Stomach smooth muscle (tissue), 2 donors: ENCODE results near the gene PRG3.
"Not testable (repeated sequence)": the region's sequence is repeated elsewhere in the genome, so short reads cannot be mapped to it uniquely, and the experiment has no call there.

ENCODE experiments used
- H3K27ac ChIP-seq: one replicate; pipeline ENCODE4 v1.7.0; 2013; ENCODE audit warnings: mild to moderate bottlenecking, low read length, inconsistent platforms
- H3K27me3 ChIP-seq, 2 donors: one replicate each; pipeline ENCODE4 v1.7.0; 2013; ENCODE audit warnings: low read length in 2 of 2; ENCODE audit not compliant: insufficient read depth in 2 of 2, control insufficient read depth in 1 of 2
- H3K36me3 ChIP-seq, 2 donors: one replicate each; pipeline ENCODE4 v1.7.0; 2013; ENCODE audit warnings: low read length in 2 of 2; ENCODE audit not compliant: control insufficient read depth in 2 of 2, insufficient read depth in 2 of 2
- H3K4me1 ChIP-seq: one replicate; pipeline ENCODE4 v1.7.0; 2013; ENCODE audit warnings: low read length; ENCODE audit not compliant: control insufficient read depth, insufficient read depth
- H3K4me3 ChIP-seq, 2 donors: one replicate each; pipeline ENCODE4 v1.7.0; 2013; ENCODE audit warnings: low read length in 2 of 2
- H3K9ac ChIP-seq, 2 donors: one replicate each; pipeline ENCODE4 v1.7.0; 2013; ENCODE audit warnings: low read length in 2 of 2, mild to moderate bottlenecking in 1 of 2
- H3K9me3 ChIP-seq, 2 donors: one replicate each; pipeline ENCODE4 v1.7.0; 2013; ENCODE audit warnings: low read length in 2 of 2; ENCODE audit not compliant: control insufficient read depth in 2 of 2
- donor health status: healthy.
- donor health status: Pancreatic carcinoma.

Gene PRG3

DNA sequence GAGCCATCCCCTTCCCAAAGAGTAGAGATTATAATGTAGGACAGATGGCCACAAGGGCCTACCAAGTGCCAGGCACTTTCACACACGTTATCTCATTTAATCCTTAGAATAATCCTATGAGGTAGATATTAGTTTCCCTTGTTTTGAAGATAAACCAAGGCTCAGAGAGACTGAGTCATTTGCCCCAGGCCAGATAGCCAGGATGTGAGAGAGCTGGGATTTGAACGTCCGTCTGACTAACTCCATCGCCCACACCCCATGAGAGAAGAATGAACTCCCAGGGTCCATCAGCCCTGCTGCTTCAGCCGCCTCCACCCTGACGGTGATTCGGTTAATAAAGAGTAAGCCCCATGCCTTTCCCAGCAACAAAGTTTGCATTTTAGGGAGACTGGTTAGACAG is 10.7 kb downstream of the PRG3 start:
- Histone ChIP-seq H3K4me1 (no peaks in the 10 kb centered on the region), H3K27me3 (peaks cover 0 to 2% of the 10 kb centered on the region in 2 donors), H3K27ac (no peak overlapping the region), H3K9ac (no peak overlapping the region), H3K36me3 (no peaks in the 10 kb centered on the region), H3K4me3 (no peak overlapping the region), H3K9me3 (no peaks in the 10 kb centered on the region)

DNA sequence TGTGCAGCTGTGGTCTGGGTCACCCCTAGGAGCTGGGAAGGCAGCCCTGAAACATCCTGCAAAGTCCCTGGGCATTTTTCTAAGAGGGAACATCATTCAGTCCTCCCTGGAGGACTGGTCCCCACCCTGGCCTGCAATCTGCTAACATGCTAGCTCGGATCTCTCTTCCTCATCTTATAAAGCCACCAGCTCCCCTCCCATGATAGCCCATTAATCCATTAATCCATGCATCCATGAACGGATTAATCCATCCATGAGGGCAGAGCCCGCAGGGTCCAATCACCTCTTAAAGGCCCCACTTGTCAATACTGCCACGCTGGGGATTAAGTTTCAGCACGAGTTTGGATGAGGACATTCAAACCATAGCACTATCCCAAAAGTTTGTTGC is 12.1 kb downstream of the PRG3 start:
- H3K4me3 ChIP-seq: no peak overlapping the region
- H3K9me3 ChIP-seq: no peaks in the 10 kb centered on the region
- H3K27me3 ChIP-seq: peaks cover 0 to 4% of the 10 kb centered on the region in 2 donors

GRCh38 chr11:57368106-57368844 is 12.7 kb downstream of the PRG3 start:
- Histone ChIP-seq H3K9me3 (no peaks in the 10 kb centered on the region), H3K27ac (no peak overlapping the region), H3K4me3 (no peak overlapping the region), H3K36me3 (no peaks in the 10 kb centered on the region), H3K4me1 (no peaks in the 10 kb centered on the region), H3K9ac (no peak overlapping the region), H3K27me3 (peaks cover 0 to 4% of the 10 kb centered on the region in 2 donors)

More for the DNA sequence above, 12.1 kb downstream of the PRG3 start:
- Histone ChIP-seq H3K4me1 (no peaks in the 10 kb centered on the region), H3K9ac (no peak overlapping the region), H3K27ac (no peak overlapping the region), H3K36me3 (no peaks in the 10 kb centered on the region)

GRCh38 chr11:57364851-57365660 is 15.9 kb downstream of the PRG3 start:
- Histone ChIP-seq H3K27me3 (peaks cover 0 to 4% of the 10 kb centered on the region in 2 donors), H3K36me3 (no peaks in the 10 kb centered on the region), H3K4me3 (no peak overlapping the region), H3K9ac (no peak overlapping the region), H3K27ac (no peak overlapping the region), H3K4me1 (no peaks in the 10 kb centered on the region), H3K9me3 (no peaks in the 10 kb centered on the region)

DNA sequence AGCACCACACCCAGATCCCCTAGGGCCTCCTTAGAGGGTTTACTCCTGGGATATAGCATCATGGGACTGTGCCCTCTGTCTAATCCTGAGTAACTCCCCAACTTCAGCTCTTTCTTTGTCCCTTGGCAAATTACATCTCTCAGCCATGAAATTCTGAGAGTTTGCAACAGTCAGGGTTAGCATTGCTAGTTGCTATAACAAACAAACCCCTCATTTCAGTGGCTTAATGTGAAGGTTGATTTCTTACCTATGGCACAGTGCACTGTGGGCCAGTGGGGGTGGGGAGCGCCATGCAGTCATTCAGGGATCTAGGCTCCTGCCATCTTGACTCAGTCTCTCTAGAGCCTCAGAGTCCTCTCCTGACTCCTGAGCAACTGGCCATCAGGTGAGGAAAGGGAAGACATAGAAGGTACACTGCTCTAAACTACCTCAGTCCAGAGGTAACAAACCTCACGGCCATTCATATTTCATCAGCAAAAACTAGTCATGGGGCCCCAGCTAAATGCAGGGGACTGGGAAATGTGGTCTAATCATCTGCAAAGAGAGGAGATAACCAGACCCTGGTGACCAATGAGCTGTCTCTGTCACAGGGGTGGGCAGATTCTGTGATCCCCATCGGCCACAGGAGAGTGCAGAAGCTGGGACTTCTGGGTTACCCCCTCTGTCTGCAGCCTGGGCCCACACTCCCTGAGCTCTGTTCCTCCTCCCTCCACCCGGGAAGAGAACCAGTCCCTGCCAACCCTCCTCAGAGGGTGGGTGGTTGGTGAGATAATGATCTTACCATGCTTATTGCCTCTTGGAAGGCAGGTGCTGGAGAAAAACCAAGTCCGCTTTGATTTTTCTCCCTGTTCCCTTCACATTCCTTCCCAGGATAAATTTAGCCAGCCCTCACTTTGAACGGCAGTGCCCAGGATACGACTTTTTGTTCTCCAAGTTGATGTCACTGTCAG is 17.5 kb downstream of the PRG3 start:
- H3K9ac ChIP-seq: no peak overlapping the region
- H3K4me1 ChIP-seq: no peaks in the 10 kb centered on the region
- H3K27me3 ChIP-seq: peaks cover 0 to 4% of the 10 kb centered on the region in 2 donors
- no peak overlapping the region for H3K4me3 ChIP-seq
- H3K36me3 ChIP-seq: no peaks in the 10 kb centered on the region
- H3K27ac ChIP-seq: no peak overlapping the region
- no peaks in the 10 kb centered on the region for H3K9me3 ChIP-seq

- Histone ChIP-seq H3K4me3 (no peak overlapping the region), H3K9ac (no peak overlapping the region), H3K36me3 (no peaks in the 10 kb centered on the region), H3K27ac (no peak overlapping the region), H3K27me3 (peaks cover 0 to 2% of the 10 kb centered on the region in 2 donors), H3K4me1 (no peaks in the 10 kb centered on the region), H3K9me3 (no peaks in the 10 kb centered on the region)
These were observed 19.0 kb downstream of the PRG3 start for GRCh38 chr11:57361926-57362325.

GRCh38 chr11:57361420-57361819 is 19.5 kb downstream of the PRG3 start:
- not testable (repeated sequence) for H3K27ac ChIP-seq, H3K9me3 ChIP-seq, H3K27me3 ChIP-seq, H3K4me3 ChIP-seq, H3K9ac ChIP-seq, H3K4me1 ChIP-seq, H3K36me3 ChIP-seq

- H3K9ac ChIP-seq: no peak overlapping the region
- no peaks in the 10 kb centered on the region for H3K9me3 ChIP-seq
- H3K4me1 ChIP-seq: no peaks in the 10 kb centered on the region
- peaks cover 0 to 2% of the 10 kb centered on the region in 2 donors for H3K27me3 ChIP-seq
- no peaks in the 10 kb centered on the region for H3K36me3 ChIP-seq
- no peak overlapping the region for H3K4me3 ChIP-seq
- no peak overlapping the region for H3K27ac ChIP-seq
These were observed 20.0 kb downstream of the PRG3 start for GRCh38 chr11:57360991-57361390.

- Histone ChIP-seq H3K9me3 (no peaks in the 10 kb centered on the region), H3K36me3 (no peaks in the 10 kb centered on the region), H3K27ac (no peak overlapping the region), H3K9ac (no peak overlapping the region), H3K4me3 (no peak overlapping the region), H3K4me1 (no peaks in the 10 kb centered on the region), H3K27me3 (peaks cover 0 to 1% of the 10 kb centered on the region in 2 donors)
These were observed 20.9 kb downstream of the PRG3 start for GRCh38 chr11:57359896-57360690.

- H3K27me3 ChIP-seq: no peaks in the 10 kb centered on the region
- no peak overlapping the region for H3K27ac ChIP-seq
- H3K9me3 ChIP-seq: no peaks in the 10 kb centered on the region
- no peak overlapping the region for H3K9ac ChIP-seq
- no peak overlapping the region for H3K4me3 ChIP-seq
- no peaks in the 10 kb centered on the region for H3K4me1 ChIP-seq
- no peaks in the 10 kb centered on the region for H3K36me3 ChIP-seq
These were observed 21.6 kb downstream of the PRG3 start for GRCh38 chr11:57359396-57359795.
